Measurements from ENCODE around the gene MYADML2.
"Not testable (repeated sequence)": the region's sequence is repeated elsewhere in the genome, so short reads cannot be mapped to it uniquely, and the experiment has no call there.

MYADML2 gene

DNA sequence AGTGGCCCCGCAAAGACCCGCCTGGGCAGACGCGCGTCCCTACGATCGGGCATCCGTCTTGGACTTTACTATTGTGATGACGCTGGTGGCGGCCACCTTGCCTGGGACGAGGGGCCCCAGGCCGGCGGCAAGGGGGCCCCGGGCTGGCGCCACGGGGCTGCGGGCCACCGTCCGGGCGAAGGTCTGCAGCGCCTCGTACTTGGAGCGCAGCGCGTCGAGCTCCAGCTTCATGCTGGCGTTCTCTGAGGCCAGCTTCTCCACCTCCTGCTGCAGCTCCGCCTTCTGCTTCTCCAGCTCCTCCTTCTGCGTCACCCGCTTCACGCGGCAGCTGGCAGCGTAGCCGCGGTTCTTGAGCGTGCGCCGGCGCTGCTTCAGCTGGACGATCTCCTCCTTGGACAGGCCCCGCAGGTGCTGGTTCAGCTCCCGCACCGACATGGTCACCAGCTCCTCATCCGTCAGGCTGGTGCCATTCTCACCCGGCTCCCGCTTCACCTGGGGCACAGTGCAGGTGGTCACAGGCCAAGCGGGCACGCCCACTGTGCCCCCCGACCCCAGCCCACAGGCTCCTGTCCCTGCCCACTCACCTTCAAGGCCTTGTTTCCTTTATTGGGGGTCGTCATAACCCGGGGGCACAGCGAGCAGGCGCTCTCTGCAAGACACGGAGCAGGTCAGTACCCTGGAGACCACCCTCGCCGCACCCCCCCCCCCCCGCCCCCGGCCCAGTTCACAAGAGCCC, 24.3 kb downstream of the MYADML2 start:
- intact Hi-C loops (cut with micrococcal nuclease), result loop anchor here (10.0 kb wide), 1 partner anchor 58 kb away; the partner anchor contains the start of gene P4HB
- H3K27me3 Mint-ChIP-seq, result no peaks in the 10 kb centered on the region
- H3K36me3 Mint-ChIP-seq (ENCODE audit: low read depth), result peaks cover 71% of the 10 kb centered on the region
- H3K9me3 Mint-ChIP-seq, result no peaks in the 10 kb centered on the region
- H3K4me3 Mint-ChIP-seq, result peak overlapping the region; percentile 93
- peaks cover 86% of the 10 kb centered on the region for H3K4me1 Mint-ChIP-seq (ENCODE audit: low read depth)
- H3K27ac Mint-ChIP-seq, result peak overlapping the region; percentile 76

DNA sequence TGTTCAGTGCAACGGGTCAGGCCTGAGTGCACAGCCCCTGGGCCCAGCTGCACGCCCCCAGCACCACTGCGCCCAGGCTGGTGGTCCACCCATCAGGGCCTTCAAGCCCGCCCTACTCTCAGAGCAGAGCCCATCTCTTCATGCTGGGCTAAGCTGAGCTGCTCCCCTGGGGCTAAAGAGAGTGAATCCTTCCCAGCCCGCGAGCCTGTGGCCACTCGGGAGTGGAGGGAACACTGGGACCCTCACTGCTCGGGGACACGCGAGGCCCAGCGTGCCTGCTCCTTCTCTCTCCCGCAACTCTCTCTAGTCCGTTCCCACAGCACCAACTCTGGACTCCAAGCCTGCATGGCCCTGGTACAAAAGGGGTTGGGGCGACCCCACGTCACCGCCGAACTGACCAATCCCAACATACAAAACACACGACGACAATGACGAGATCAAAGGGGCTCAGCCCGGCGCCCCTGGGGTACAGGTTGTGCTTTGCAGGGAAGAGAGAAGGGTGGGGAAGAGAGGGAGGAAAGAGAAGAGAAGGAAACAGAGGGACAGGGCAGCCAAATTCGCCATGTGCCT, 25.0 kb downstream of the MYADML2 start:
- H3K4me1 Mint-ChIP-seq (ENCODE audit: low read depth), result peaks cover 90% of the 10 kb centered on the region
- H3K4me3 Mint-ChIP-seq, result peak overlapping the region; percentile 93
- intact Hi-C loops (cut with micrococcal nuclease), result loop anchor here (10.0 kb wide), 1 partner anchor 57 kb away; the partner anchor contains the start of gene P4HB
- peak overlapping the region; percentile 76 for H3K27ac Mint-ChIP-seq
- H3K9me3 Mint-ChIP-seq, result no peaks in the 10 kb centered on the region
- no peaks in the 10 kb centered on the region for H3K27me3 Mint-ChIP-seq
- H3K36me3 Mint-ChIP-seq (ENCODE audit: low read depth), result peaks cover 76% of the 10 kb centered on the region

DNA sequence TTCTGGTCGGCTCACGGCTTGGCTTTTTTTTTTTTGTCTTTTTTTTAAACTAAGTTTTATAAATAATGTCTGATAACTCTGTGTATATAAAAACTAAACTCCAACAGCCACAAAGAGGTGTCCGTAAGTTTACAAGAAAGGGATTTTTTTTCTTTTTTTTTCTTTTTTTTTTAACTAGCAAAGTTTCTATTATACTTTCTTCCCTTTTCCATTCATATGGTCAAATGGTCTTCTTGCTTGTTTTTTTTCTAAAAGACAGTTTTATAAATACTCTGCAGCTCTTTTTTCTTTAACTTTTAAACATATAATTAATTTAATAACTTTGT, 25.5 kb downstream of the MYADML2 start:
- Mint-ChIP-seq H3K4me1 (ENCODE audit: low read depth) (peaks cover 95% of the 10 kb centered on the region), H3K9me3 (no peaks in the 10 kb centered on the region), H3K27ac (peak overlapping the region; percentile 85), H3K36me3 (ENCODE audit: low read depth) (peaks cover 79% of the 10 kb centered on the region), H3K27me3 (no peaks in the 10 kb centered on the region), H3K4me3 (no peak overlapping the region)
- intact Hi-C loops (cut with micrococcal nuclease), result loop anchor here (10.0 kb wide), 1 partner anchor 57 kb away; the partner anchor contains the start of gene P4HB

DNA sequence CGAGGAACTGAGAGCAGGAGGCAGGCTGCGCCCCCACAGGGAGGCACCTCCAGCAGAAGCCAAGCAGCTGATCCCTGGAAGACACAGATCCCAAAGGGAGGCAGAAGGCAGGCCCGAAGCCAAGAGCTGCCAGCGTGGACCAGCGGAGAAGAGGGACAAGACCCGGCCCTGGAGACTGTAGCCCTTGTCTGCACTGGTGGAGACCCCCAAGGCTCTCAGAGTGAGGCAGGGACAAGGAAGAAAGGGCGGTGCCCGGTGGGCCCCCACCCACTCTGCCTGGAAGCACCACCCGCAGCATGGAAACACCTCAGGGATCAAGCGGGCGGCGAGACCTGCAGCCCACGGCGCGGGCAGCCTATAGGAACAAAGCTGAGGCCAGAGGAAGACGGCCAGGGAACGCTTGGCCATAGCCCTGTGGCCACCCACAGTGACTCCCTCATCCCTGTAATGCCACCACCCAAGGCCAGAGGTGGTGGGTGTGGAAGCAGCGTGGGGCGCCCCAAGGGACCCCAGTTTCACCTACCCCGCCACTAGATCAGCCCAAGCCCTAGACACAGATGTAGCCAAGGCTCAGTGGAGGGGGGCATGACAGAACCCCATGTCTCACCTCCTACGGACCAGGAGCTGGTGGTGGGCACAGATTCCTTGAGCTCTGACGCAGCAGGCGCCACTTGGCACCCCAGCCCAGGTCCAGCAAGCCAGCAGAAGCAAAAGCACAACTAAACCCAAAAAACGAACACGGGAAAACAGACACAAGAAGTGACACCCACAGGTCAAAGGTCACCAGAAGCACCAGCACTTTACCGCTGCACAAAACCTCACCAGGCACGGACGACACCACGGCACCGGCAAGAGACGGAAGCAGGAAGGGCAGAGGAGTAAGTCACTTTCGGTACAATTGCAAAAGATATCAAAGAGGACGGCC, 26.2 kb downstream of the MYADML2 start:
- no peaks in the 10 kb centered on the region for H3K9me3 Mint-ChIP-seq
- peak overlapping the region; percentile 70 for H3K4me3 Mint-ChIP-seq
- peaks cover 95% of the 10 kb centered on the region for H3K4me1 Mint-ChIP-seq (ENCODE audit: low read depth)
- peaks cover 79% of the 10 kb centered on the region for H3K36me3 Mint-ChIP-seq (ENCODE audit: low read depth)
- intact Hi-C loops (cut with micrococcal nuclease), result loop anchor here (10.0 kb wide), 1 partner anchor 56 kb away; the partner anchor contains the start of gene P4HB
- peak overlapping the region; percentile 85 for H3K27ac Mint-ChIP-seq
- no peaks in the 10 kb centered on the region for H3K27me3 Mint-ChIP-seq

DNA sequence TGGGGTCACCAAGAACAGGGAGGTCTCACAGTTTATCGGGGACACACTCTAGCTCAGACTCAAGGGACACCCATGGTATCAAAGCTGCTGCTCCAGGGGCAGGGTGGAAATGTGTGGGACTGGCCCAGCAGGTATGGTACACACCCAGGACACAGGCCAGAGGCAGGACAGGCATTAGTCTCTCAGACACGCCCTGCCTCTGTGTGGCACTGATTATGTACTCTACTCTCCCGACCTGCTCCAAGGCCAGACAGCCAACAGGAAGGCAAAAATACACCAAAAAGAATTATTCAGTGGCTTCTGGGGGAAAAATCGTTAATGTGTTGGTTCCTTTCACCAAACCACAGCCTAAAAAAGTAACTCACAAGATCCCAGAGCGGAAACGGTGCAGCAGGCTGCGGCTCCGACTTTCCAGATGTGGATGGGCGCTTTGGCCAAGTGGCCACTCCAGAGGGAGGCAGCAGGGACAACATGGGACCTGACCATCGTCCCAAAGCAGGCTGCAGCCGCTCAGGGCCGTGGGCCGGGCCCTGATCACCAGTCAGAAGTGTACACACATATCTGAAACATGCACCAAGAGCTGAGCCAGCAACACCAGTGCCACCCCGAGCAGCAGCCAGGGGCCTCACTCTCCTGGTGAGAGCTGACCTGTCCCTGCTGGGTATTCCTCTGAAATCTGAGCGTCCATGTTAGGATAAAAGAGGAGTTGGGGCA, 28.0 kb downstream of the MYADML2 start:
- peaks cover 94% of the 10 kb centered on the region for H3K36me3 Mint-ChIP-seq (ENCODE audit: low read depth)
- H3K27me3 Mint-ChIP-seq, result no peaks in the 10 kb centered on the region
- peak overlapping the region; percentile 94 for H3K4me3 Mint-ChIP-seq
- H3K4me1 Mint-ChIP-seq (ENCODE audit: low read depth), result peaks cover 90% of the 10 kb centered on the region
- intact Hi-C loops (cut with micrococcal nuclease), result no loop called here
- no peaks in the 10 kb centered on the region for H3K9me3 Mint-ChIP-seq
- H3K27ac Mint-ChIP-seq, result peak overlapping the region; percentile 88

GRCh38 chr17:81918333-81918669, 28.7 kb downstream of the MYADML2 start:
- H3K27me3 Mint-ChIP-seq; H3K9me3 Mint-ChIP-seq; intact Hi-C loops (cut with micrococcal nuclease): not testable (repeated sequence)
- Mint-ChIP-seq H3K27ac (peak overlapping the region; percentile 88), H3K4me1 (ENCODE audit: low read depth) (peaks cover 90% of the 10 kb centered on the region), H3K36me3 (ENCODE audit: low read depth) (peaks cover 99% of the 10 kb centered on the region), H3K4me3 (peak overlapping the region; percentile 94)

DNA sequence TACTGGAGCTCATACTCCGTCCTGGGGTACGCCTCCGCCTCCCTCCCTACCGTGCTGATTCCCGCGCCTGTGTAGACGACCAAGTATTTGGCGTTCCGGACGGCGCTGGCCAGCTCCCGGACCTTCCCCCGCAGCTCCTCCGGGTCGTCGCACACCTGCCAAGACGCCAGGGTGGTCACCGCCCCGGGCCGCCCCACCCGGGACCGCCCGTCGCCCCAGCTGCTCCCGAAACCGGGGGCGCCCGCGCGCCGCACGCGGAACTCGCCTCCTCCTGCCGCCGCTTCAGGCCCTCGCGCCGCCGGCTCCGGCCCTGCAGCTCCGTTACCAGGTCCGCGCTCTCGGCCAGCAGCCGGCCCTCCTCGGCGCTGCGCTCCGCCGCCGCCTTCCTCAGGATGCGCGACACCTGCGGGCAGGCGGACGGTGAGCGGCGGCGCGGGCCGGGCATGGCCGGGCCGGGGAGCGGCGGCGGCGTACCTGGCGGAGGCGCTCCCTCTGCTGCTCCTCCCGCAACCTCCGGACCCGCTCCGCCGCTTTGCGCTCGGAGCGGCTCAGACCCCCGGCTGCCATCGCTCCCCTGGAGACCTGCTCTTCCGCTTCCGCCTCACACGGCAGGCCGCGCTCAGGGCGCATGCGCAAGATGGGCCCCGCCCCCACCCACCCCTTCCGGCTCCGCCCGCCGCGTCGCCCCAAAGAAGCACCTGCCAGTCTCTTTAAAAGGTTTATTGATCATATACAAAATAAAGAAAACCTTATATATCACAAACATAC, 29.3 kb downstream of the MYADML2 start, which contains the start of gene SIRT7:
Gene SIRT7, minus strand, starts transcription at position 612 of the 768 bp plus-strand sequence. Its CDS starts 45 bp downstream, at position 567.
- H3K9me3 Mint-ChIP-seq, result no peaks in the 10 kb centered on the region
- H3K36me3 Mint-ChIP-seq (ENCODE audit: low read depth), result peaks cover 99% of the 10 kb centered on the region
- no peaks in the 10 kb centered on the region for H3K27me3 Mint-ChIP-seq
- H3K27ac Mint-ChIP-seq, result peak within 1 kb of the TSS; percentile 88
- intact Hi-C loops (cut with micrococcal nuclease), result no loop called here
- H3K4me3 Mint-ChIP-seq, result peak within 1 kb of the TSS; percentile 94
- H3K4me1 Mint-ChIP-seq (ENCODE audit: low read depth), result peaks cover 90% of the 10 kb centered on the region

- intact Hi-C loops (cut with micrococcal nuclease), result no loop called here
- H3K36me3 Mint-ChIP-seq (ENCODE audit: low read depth), result peaks cover 99% of the 10 kb centered on the region
- H3K4me3 Mint-ChIP-seq, result peak overlapping the region; percentile 94
- no peaks in the 10 kb centered on the region for H3K9me3 Mint-ChIP-seq
- H3K27me3 Mint-ChIP-seq, result no peaks in the 10 kb centered on the region
- H3K4me1 Mint-ChIP-seq (ENCODE audit: low read depth), result peaks cover 91% of the 10 kb centered on the region
- peak overlapping the region; percentile 88 for H3K27ac Mint-ChIP-seq
Measured at GRCh38 chr17:81916234-81917001, 30.6 kb downstream of the MYADML2 start.

- H3K27me3 Mint-ChIP-seq, result no peaks in the 10 kb centered on the region
- no peak overlapping the region for H3K4me3 Mint-ChIP-seq
- no peaks in the 10 kb centered on the region for H3K9me3 Mint-ChIP-seq
- intact Hi-C loops (cut with micrococcal nuclease), result no loop called here
- no peak overlapping the region for H3K27ac Mint-ChIP-seq
- H3K4me1 Mint-ChIP-seq (ENCODE audit: low read depth), result peaks cover 83% of the 10 kb centered on the region
- H3K36me3 Mint-ChIP-seq (ENCODE audit: low read depth), result peaks cover 89% of the 10 kb centered on the region
Measured at GRCh38 chr17:81915331-81915730, 31.7 kb downstream of the MYADML2 start.

- no peak overlapping the region for H3K4me3 Mint-ChIP-seq
- intact Hi-C loops (cut with micrococcal nuclease), result no loop called here
- peaks cover 83% of the 10 kb centered on the region for H3K4me1 Mint-ChIP-seq (ENCODE audit: low read depth)
- H3K9me3 Mint-ChIP-seq, result no peaks in the 10 kb centered on the region
- peaks cover 82% of the 10 kb centered on the region for H3K36me3 Mint-ChIP-seq (ENCODE audit: low read depth)
- H3K27ac Mint-ChIP-seq, result no peak overlapping the region
- H3K27me3 Mint-ChIP-seq, result no peaks in the 10 kb centered on the region
Measured at GRCh38 chr17:81914103-81914850, 32.8 kb downstream of the MYADML2 start.

- intact Hi-C loops (cut with micrococcal nuclease), result no loop called here
- Mint-ChIP-seq H3K36me3 (ENCODE audit: low read depth) (peaks cover 82% of the 10 kb centered on the region), H3K27me3 (no peaks in the 10 kb centered on the region), H3K9me3 (no peaks in the 10 kb centered on the region), H3K27ac (no peak overlapping the region), H3K4me1 (ENCODE audit: low read depth) (peaks cover 80% of the 10 kb centered on the region), H3K4me3 (no peak overlapping the region)
Measured at GRCh38 chr17:81913394-81914102, 33.5 kb downstream of the MYADML2 start.

Data from dendritic cell treated with granulocyte-macrophage colony-stimulating factor and Interleukin-4, amounts not matched to agents 40 ng/mL and 50 ng/mL, for 4 days (primary cell).